Keratinocyte (primary cell): ENCODE data around the gene ROBO3.

Source experiments
- EZH2 ChIP-seq: IDR thresholded peaks from one replicate; pipeline ENCODE4 v1.6.1; 2012; ENCODE audit warnings: inconsistent platforms, mild to moderate bottlenecking, low read length, moderate library complexity
- TF ChIP-seq, protein P1 (sequence below), 3 experiments: IDR thresholded peaks in 1 of 3; conservative IDR thresholded peaks in 1 of 3; optimal IDR thresholded peaks in 1 of 3; 2 replicates in 2 of 3; 3 replicates in 1 of 3; pipeline versions ENCODE3 to v1.5.1; 2011; ENCODE audit warnings: low read length in 3 of 3, mild to moderate bottlenecking in 3 of 3, moderate library complexity in 2 of 3, control low read depth in 1 of 3, inconsistent platforms in 1 of 3; ENCODE audit not compliant: insufficient read depth in 2 of 3; ENCODE audit errors: extremely low read depth in 1 of 3

DNA sequence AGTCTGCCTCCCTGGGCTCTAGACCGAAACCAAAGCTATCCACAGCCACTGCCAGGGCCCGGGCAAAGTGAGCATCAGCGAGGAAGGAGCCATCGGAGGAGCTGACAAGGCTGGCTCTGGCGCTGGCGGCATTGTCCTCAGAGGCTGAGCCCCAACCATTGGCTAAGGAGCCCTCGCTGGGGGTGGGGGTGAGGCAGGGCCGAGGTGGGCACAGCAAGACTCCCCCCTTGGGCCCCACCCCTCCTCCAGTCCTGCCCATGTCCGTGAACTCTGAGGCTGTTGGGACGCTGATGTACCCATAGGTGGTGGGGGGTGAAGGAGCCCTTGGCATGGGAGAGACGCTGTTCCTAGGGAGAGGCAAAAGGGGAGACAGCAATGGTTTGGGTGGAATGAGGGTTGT is 21.2 kb downstream of the ROBO3 start:
- TF ChIP-seq, protein P1, sequence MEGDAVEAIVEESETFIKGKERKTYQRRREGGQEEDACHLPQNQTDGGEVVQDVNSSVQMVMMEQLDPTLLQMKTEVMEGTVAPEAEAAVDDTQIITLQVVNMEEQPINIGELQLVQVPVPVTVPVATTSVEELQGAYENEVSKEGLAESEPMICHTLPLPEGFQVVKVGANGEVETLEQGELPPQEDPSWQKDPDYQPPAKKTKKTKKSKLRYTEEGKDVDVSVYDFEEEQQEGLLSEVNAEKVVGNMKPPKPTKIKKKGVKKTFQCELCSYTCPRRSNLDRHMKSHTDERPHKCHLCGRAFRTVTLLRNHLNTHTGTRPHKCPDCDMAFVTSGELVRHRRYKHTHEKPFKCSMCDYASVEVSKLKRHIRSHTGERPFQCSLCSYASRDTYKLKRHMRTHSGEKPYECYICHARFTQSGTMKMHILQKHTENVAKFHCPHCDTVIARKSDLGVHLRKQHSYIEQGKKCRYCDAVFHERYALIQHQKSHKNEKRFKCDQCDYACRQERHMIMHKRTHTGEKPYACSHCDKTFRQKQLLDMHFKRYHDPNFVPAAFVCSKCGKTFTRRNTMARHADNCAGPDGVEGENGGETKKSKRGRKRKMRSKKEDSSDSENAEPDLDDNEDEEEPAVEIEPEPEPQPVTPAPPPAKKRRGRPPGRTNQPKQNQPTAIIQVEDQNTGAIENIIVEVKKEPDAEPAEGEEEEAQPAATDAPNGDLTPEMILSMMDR (optimal IDR thresholded peaks at IDR 0.05 in 1 of 3, IDR thresholded peaks at IDR 0.05 in 1 of 3, conservative IDR thresholded peaks at IDR 0.05 in 1 of 3; ENCODE audit: extremely low read depth in 1 of 3, insufficient read depth in 2 of 3, low read length in 3 of 3): no peak
- no peak for TF ChIP-seq EZH2
